Choroid plexus epithelial cell (primary cell): ENCODE results near the gene USP54.
"Not testable (repeated sequence)": the region's sequence is repeated elsewhere in the genome, so short reads cannot be mapped to it uniquely, and the experiment has no call there.

Experiments used
- DNase-seq: peaks from one replicate; pipeline ENCODE4 v3.0.0-alpha.2; 2010; ENCODE audit warnings: low read depth
- H3K4me3 ChIP-seq: 2 replicates; pipeline ENCODE4 v1.5.1; 2011; ENCODE audit warnings: low read depth, mild to moderate bottlenecking, control low read depth, low read length, moderate library complexity
- TF ChIP-seq, protein P1 (sequence below): conservative IDR thresholded peaks from 2 replicates; pipeline ENCODE4 v1.5.1; 2011; ENCODE audit warnings: low read depth, mild to moderate bottlenecking, control low read depth, inconsistent platforms, low read length, moderate library complexity

The USP54 gene

DNA sequence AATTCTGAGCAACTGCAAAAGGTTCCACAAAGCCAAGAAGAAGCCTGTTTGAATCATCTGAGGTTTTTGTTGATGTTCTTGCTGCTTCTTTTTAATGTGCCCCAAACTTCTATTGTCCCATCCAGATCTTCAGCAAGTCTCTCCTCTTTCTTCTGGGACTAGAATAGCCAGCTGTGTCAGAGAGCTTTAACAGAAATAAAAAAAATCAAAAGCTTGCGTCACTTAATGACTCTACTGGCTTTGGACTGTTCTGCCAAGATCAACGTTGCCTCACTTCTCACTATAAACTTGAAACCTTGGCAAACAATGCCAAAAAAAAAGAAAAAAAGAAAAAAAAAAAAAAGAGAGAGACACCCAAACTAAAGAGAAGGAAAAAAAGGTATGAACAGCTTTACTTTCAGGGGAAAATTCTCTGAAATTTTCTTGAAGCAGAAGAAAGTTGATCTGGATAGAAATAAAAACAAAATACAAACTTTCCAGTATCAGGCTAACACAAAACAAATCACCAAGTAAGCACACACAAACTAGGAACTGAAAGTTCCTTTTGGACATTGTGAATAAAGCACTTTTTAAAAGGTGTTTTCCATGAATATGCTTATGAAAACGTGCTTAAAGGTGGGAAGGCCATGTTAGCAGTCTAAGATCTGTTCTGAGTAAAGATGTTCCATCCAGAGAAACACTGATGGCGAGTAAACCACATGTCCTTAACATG, 14.8 kb downstream of the USP54 start:
- TF ChIP-seq, protein P1, sequence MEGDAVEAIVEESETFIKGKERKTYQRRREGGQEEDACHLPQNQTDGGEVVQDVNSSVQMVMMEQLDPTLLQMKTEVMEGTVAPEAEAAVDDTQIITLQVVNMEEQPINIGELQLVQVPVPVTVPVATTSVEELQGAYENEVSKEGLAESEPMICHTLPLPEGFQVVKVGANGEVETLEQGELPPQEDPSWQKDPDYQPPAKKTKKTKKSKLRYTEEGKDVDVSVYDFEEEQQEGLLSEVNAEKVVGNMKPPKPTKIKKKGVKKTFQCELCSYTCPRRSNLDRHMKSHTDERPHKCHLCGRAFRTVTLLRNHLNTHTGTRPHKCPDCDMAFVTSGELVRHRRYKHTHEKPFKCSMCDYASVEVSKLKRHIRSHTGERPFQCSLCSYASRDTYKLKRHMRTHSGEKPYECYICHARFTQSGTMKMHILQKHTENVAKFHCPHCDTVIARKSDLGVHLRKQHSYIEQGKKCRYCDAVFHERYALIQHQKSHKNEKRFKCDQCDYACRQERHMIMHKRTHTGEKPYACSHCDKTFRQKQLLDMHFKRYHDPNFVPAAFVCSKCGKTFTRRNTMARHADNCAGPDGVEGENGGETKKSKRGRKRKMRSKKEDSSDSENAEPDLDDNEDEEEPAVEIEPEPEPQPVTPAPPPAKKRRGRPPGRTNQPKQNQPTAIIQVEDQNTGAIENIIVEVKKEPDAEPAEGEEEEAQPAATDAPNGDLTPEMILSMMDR: no peak
- peak overlapping the region; percentile 1 for H3K4me3 ChIP-seq
- DNase-seq: peak; percentile 94

DNA sequence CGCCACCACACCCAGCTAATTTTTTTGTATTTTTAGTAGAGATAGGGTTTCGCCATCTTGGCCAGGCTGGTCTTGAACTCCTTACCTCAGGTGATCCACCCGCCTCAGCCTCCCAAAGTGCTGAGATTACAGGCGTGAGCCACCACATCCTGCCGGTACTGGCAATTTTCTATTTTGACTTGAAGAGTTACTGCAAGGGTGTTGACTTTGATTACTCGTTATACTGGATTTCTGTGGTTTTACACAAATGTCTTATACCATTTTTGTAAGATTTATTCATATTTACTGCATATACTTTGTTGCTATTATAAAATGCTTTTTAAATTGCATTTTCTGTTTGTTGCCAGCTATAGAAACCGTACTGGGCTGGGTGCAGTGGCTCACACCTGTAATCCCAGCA, 24.1 kb downstream of the USP54 start:
- DNase-seq, H3K4me3 ChIP-seq: not testable (repeated sequence)

DNA sequence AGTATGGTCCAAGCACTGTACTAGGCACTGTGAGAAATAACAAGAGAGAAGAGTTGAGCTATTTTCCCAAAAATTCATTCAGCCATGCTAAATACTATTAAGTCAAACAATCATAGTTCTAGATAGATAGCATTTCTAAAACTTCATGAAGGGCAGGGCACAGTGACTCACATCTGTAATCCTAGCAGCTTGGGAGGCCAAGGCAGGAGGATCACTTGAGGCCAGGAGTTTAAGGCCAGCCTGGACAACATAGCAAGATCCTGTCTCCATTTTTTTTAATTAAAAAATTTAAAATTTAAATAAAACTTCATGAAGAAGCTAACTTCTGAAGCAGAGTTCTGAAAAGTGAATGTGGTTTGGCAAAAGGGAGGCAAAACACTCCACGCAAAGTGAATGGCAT, 29.9 kb downstream of the USP54 start:
- no peak overlapping the region for H3K4me3 ChIP-seq
- TF ChIP-seq, protein P1: no peak
- no peak for DNase-seq

DNA sequence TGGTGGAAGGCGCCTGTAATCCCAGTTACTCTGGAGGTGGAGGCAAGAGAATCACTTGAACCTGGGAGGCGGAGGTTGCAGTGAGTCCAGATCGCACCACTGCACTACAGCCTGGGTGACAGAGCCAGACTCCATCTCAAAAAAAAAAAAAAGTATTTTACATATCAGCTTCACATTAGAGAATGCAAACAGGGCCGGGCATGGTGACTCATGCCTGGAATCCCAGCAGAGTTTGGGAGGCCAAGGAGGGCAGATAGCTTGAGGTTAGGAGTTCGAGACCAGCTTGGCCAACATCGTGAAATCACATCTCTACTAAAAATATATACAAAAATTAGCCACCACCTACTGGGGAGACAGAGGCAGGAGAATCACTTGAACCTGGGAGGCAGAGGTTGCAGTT, 31.6 kb downstream of the USP54 start:
- TF ChIP-seq, protein P1: no peak
- no peak overlapping the region for H3K4me3 ChIP-seq
- DNase-seq: peak; percentile 23

DNA sequence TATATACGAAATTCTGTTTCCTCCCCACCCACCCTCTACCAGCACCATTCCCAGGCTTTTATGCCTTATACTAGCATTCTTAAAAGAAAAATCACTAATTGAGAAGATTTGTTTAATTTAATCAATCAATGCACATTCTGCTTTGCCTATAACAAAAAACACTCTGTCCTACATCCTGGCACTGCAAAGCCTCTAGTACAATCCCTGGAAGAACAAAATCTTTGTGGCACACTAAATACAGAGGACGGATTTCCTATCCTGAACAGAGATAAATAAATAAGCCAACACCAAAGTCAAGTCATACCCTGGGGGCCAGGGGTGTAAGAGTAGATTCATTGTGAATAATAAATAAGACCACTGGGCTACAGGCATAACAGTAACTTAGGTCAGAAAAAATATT, 34.3 kb downstream of the USP54 start:
- H3K4me3 ChIP-seq: no peak overlapping the region
- DNase-seq: no peak
- TF ChIP-seq, protein P1: no peak

DNA sequence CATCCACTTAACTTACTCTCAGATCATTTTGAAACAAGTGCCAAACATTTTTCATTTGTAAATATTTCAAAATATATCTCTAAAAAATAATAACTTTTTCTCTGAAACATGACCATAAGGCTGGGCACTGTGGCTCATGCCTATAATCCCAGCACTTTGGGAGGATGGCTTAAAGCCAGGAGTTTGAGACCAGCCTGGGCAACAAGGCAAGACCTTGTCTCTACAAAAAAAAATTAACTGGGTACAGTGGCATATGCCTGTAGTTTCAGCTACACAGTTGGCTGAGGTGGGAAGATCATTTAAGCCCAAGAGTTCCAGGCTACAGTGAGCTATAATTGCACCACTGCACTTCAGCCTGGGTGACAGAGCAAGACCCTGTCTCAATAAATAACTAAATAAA, 36.4 kb downstream of the USP54 start:
- H3K4me3 ChIP-seq: no peak overlapping the region
- TF ChIP-seq, protein P1: no peak
- no peak for DNase-seq

DNA sequence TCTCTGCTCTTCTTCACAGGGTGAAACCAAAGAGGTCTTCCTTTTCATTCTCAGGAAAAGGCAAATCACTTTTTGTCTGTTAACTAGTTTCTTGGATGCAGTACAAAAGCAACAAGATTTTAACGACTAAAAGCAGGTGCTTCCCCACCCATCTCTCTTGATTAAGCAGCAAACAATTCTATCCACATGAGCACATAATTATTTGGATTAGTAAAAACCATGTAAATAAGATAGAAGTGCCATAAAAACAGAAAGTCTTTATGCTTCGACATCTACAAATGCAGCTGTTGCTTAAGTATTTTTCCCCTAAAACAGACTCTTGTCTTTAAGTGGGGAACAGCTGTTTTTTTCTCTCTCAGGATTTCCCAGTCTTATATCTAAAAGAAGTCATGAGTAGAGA, 37.4 kb downstream of the USP54 start:
- no peak overlapping the region for H3K4me3 ChIP-seq
- DNase-seq: no peak
- TF ChIP-seq, protein P1: no peak
